CD14-positive monocyte (primary cell): ENCODE results near the gene HES4. TPM values are rescaled to one million over a fixed set of nuclear protein-coding genes. Genes with fewer than 3 reads are reported as not detected.
A peak's percentile ranks its signal among the peaks of the same experiment; 100 is the strongest.

Experiments used
- DNase-seq, 3 donors: peaks; one replicate each; pipeline ENCODE4 v3.0.0-alpha.2; 2011 to 2022
- H2AFZ ChIP-seq: 2 replicates; pipeline ENCODE4 v1.6.0; 2012; ENCODE audit warnings: mild to moderate bottlenecking, low read depth, low read length, inconsistent platforms; ENCODE audit not compliant: insufficient read depth, poor library complexity, severe bottlenecking
- H3K27ac ChIP-seq, 2 donors: 1 replicate in 1 of 2; 2 replicates in 1 of 2; pipeline ENCODE4 v1.5.1; 2012 to 2013; ENCODE audit warnings: low read length in 2 of 2, control low read depth in 1 of 2, inconsistent platforms in 1 of 2, low read depth in 1 of 2, mild to moderate bottlenecking in 1 of 2
- H3K27me3 ChIP-seq, 2 donors: one replicate each; pipeline versions ENCODE4 v1.6.0 to v1.6.1; 2011 to 2013; ENCODE audit warnings: low read length in 2 of 2; ENCODE audit not compliant: control insufficient read depth in 2 of 2, insufficient read depth in 2 of 2
- H3K36me3 ChIP-seq, 2 donors: replicated peaks in 1 of 2; 1 replicate in 1 of 2; 2 replicates in 1 of 2; pipeline versions ENCODE4 v1.5.1 to v1.6.1; 2012 to 2013; ENCODE audit warnings: low read length in 2 of 2, control low read depth in 1 of 2, inconsistent platforms in 1 of 2, mild to moderate bottlenecking in 1 of 2; ENCODE audit not compliant: insufficient read depth in 2 of 2, control insufficient read depth in 1 of 2
- H3K4me1 ChIP-seq, 2 donors: 1 replicate in 1 of 2; 2 replicates in 1 of 2; pipeline versions ENCODE4 v1.5.1 to v1.6.1; 2012 to 2013; ENCODE audit warnings: low read length in 2 of 2, control low read depth in 1 of 2, inconsistent platforms in 1 of 2, mild to moderate bottlenecking in 1 of 2, moderate library complexity in 1 of 2; ENCODE audit not compliant: insufficient read depth in 2 of 2, control insufficient read depth in 1 of 2
- H3K4me2 ChIP-seq: replicated peaks from 2 replicates; pipeline ENCODE3; 2012; ENCODE audit warnings: low read length, moderate library complexity, mild to moderate bottlenecking; ENCODE audit not compliant: poor library complexity, severe bottlenecking; ENCODE audit errors: extremely low read depth
- H3K4me3 ChIP-seq, 3 experiments: fragments of 200-600 bp in 1 of 3; sonication (generic) in 1 of 3; replicated peaks in 1 of 3; 1 replicate in 2 of 3; 2 replicates in 1 of 3; pipeline ENCODE4 v1.5.1; 2011 to 2013; ENCODE audit warnings: low read length in 3 of 3, mild to moderate bottlenecking in 3 of 3, control low read depth in 2 of 3, low read depth in 2 of 3, inconsistent platforms in 1 of 3, moderate library complexity in 1 of 3
- H3K79me2 ChIP-seq: 2 replicates; pipeline ENCODE4 v1.6.0; 2012; ENCODE audit warnings: mild to moderate bottlenecking, control low read depth, inconsistent platforms, low read length, moderate library complexity; ENCODE audit not compliant: insufficient read depth
- H3K9ac ChIP-seq: 2 replicates; pipeline ENCODE4 v1.6.0; 2017; ENCODE audit warnings: low read length, mild to moderate bottlenecking; ENCODE audit not compliant: insufficient read depth, poor library complexity, severe bottlenecking
- H3K9me3 ChIP-seq, 2 donors: replicated peaks in 1 of 2; 1 replicate in 1 of 2; 2 replicates in 1 of 2; pipeline versions ENCODE4 v1.5.1 to v1.6.1; 2012 to 2013; ENCODE audit warnings: low read length in 2 of 2, control low read depth in 1 of 2; ENCODE audit not compliant: control insufficient read depth in 1 of 2, insufficient read depth in 1 of 2
- H4K20me1 ChIP-seq: 2 replicates; pipeline ENCODE4 v1.6.0; 2012; ENCODE audit warnings: mild to moderate bottlenecking, low read length, control low read depth, moderate library complexity; ENCODE audit not compliant: insufficient read depth
- H3K27ac Mint-ChIP-seq, 7 donors: one replicate each; pipeline ENCODE4 v1.8.0; 2020; ENCODE audit warnings: mild to moderate bottlenecking in 7 of 7, mixed read lengths in 7 of 7, moderate library complexity in 6 of 7, inconsistent platforms in 2 of 7
- H3K27me3 Mint-ChIP-seq, 3 donors: one replicate each; pipeline ENCODE4 v1.8.0; 2021 to 2022; ENCODE audit warnings: low read depth in 3 of 3, mild to moderate bottlenecking in 3 of 3, mixed read lengths in 3 of 3, moderate library complexity in 3 of 3, inconsistent platforms in 1 of 3
- H3K36me3 Mint-ChIP-seq, 2 donors: one replicate each; pipeline ENCODE4 v1.8.0; 2020; ENCODE audit warnings: mixed read lengths in 2 of 2, inconsistent platforms in 1 of 2, mild to moderate bottlenecking in 1 of 2
- H3K4me1 Mint-ChIP-seq: one replicate; pipeline ENCODE4 v1.8.0; 2020; ENCODE audit warnings: mild to moderate bottlenecking, mixed read lengths
- H3K4me3 Mint-ChIP-seq, 2 donors: one replicate each; pipeline ENCODE4 v1.8.0; 2020; ENCODE audit warnings: mild to moderate bottlenecking in 2 of 2, mixed read lengths in 2 of 2, moderate library complexity in 1 of 2
- H3K9me3 Mint-ChIP-seq, 7 donors: one replicate each; pipeline ENCODE4 v1.8.0; 2020 to 2022; ENCODE audit warnings: mixed read lengths in 7 of 7, mild to moderate bottlenecking in 6 of 7, moderate library complexity in 6 of 7, inconsistent platforms in 2 of 7
- WGBS: methylation state at CpG from one replicate; pipeline ENCODE4 v1.1.5; 2013; ENCODE audit warnings: missing lambda C conversion rate; ENCODE audit not compliant: insufficient coverage; 5-methylcytosine and 5-hydroxymethylcytosine counted together
- intact Hi-C, 2 donors: fragments of 100-400 bp; cut with micrococcal nuclease; formaldehyde crosslinking; loops; one replicate each; pipeline versions ENCODE4 v1.15.0 to v1.15.1; 2023
- polyA plus RNA-seq, 3 donors: library from polyadenylated mRNA; depleted of rRNA in 1 of 3; unstranded in 2 of 3; stranded (reverse) in 1 of 3; fragments of 300-500 nt in 2 of 3; fragments of >200 nt in 1 of 3; fragmentation: Illumina TruSeq in 2 of 3; gene quantifications; 1 replicate in 2 of 3; 2 replicates in 1 of 3; pipeline ENCODE4 v1.2.3, GENCODE V29; 2012 to 2021
- TF ChIP-seq, protein P1 (sequence below): fragments of 200-600 bp; IDR thresholded peaks from one replicate; pipeline ENCODE4 v1.8.0; 2022; ENCODE audit warnings: antibody characterized with exemption, mild to moderate bottlenecking

Gene HES4
- polyA plus RNA-seq, 3 donors = 1.4 to 26.8 (median 2.0) TPM

GRCh38 chr1:1003618-1004419 lies 3.9 kb upstream of the HES4 start:
- Mint-ChIP-seq H3K36me3 (peaks cover 0 to 4% of the 10 kb centered on the region in 2 donors), H3K27ac (peak overlapping the region in 1 of 7 donors; percentile 81), H3K4me3 (peak overlapping the region in 1 of 2 donors; percentile 75), H3K4me1 (peaks cover 16% of the 10 kb centered on the region), H3K27me3 (peaks cover 52 to 87% (median 68%) of the 10 kb centered on the region in 3 donors), H3K9me3 (peaks cover 2 to 20% (median 6%) of the 10 kb centered on the region in 7 donors)
- DNase-seq = no peak
- 78% methylated on average over 6 of the region's 22 CpGs for WGBS
- Histone ChIP-seq H3K79me2 (no peaks in the 10 kb centered on the region), H3K9me3 (peaks cover 0 to 5% of the 10 kb centered on the region in 2 donors), H2AFZ (no peak overlapping the region), H3K4me3 (no peak overlapping the region), H3K27me3 (peaks cover 18 to 57% of the 10 kb centered on the region in 2 donors), H3K4me1 (peaks cover 11 to 32% of the 10 kb centered on the region in 2 donors), H3K9ac (no peak overlapping the region), H3K27ac (no peak overlapping the region), H3K36me3 (no peaks in the 10 kb centered on the region), H4K20me1 (no peaks in the 10 kb centered on the region), H3K4me2 (no peak overlapping the region)
- TF ChIP-seq, protein P1, sequence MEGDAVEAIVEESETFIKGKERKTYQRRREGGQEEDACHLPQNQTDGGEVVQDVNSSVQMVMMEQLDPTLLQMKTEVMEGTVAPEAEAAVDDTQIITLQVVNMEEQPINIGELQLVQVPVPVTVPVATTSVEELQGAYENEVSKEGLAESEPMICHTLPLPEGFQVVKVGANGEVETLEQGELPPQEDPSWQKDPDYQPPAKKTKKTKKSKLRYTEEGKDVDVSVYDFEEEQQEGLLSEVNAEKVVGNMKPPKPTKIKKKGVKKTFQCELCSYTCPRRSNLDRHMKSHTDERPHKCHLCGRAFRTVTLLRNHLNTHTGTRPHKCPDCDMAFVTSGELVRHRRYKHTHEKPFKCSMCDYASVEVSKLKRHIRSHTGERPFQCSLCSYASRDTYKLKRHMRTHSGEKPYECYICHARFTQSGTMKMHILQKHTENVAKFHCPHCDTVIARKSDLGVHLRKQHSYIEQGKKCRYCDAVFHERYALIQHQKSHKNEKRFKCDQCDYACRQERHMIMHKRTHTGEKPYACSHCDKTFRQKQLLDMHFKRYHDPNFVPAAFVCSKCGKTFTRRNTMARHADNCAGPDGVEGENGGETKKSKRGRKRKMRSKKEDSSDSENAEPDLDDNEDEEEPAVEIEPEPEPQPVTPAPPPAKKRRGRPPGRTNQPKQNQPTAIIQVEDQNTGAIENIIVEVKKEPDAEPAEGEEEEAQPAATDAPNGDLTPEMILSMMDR = no peak
- intact Hi-C loops = no loop called here

GRCh38 chr1:1001057-1001783 lies 1.3 kb upstream of the HES4 start:
- Histone ChIP-seq H3K79me2 (no peaks in the 10 kb centered on the region), H3K4me1 (peaks cover 11 to 33% of the 10 kb centered on the region in 2 donors), H2AFZ (peak overlapping the region; percentile 65), H4K20me1 (peaks cover 12% of the 10 kb centered on the region), H3K36me3 (no peaks in the 10 kb centered on the region), H3K27ac (no peak overlapping the region), H3K27me3 (peaks cover 34 to 76% of the 10 kb centered on the region in 2 donors), H3K4me2 (peak overlapping the region; percentile 62), H3K4me3 (peak overlapping the region in 1 of 3 experiments; percentile 54), H3K9me3 (peaks cover 0 to 21% of the 10 kb centered on the region in 2 donors), H3K9ac (peak overlapping the region; percentile 37)
- H3K27me3 Mint-ChIP-seq = peaks cover 63 to 91% (median 70%) of the 10 kb centered on the region in 3 donors
- peaks cover 19% of the 10 kb centered on the region for H3K4me1 Mint-ChIP-seq
- WGBS = 2% methylated on average over 53 of the region's 58 CpGs
- peak overlapping the region in 6 of 7 donors; percentile 73 to 93 (median 81) for H3K27ac Mint-ChIP-seq
- H3K36me3 Mint-ChIP-seq = peaks cover 0 to 4% of the 10 kb centered on the region in 2 donors
- intact Hi-C loops = no loop called here
- peaks cover 2 to 29% (median 5%) of the 10 kb centered on the region in 7 donors for H3K9me3 Mint-ChIP-seq
- H3K4me3 Mint-ChIP-seq = peak overlapping the region; percentile 53 to 89
- TF ChIP-seq, protein P1 = no peak
- DNase-seq = no peak
